Measurements from ENCODE around the gene PLLP.

PLLP gene

GRCh38 chr16:57284209-57284951, at the start of gene PLLP:
TSS of gene PLLP (minus strand) at chr16:57284672. CDS start at chr16:57284540, 132 bp downstream.
- peak; percentile 54 to 59 for ATAC-seq

GRCh38 chr16:57333402-57333801, 48.9 kb upstream of the PLLP start:
- ATAC-seq: no peak

GRCh38 chr16:57331355-57331754, 46.9 kb upstream of the PLLP start:
- ATAC-seq: no peak

GRCh38 chr16:57329718-57330327, 45.4 kb upstream of the PLLP start:
- ATAC-seq: no peak

GRCh38 chr16:57325458-57325857, 41.0 kb upstream of the PLLP start:
- ATAC-seq: no peak

- no peak for ATAC-seq
These were observed 40.3 kb upstream of the PLLP start for GRCh38 chr16:57324749-57325148.

GRCh38 chr16:57319646-57320045, 35.2 kb upstream of the PLLP start:
- no peak for ATAC-seq

- ATAC-seq: no peak
These were observed 33.9 kb upstream of the PLLP start for GRCh38 chr16:57318240-57318970.

GRCh38 chr16:57316390-57317017, 32.0 kb upstream of the PLLP start:
- ATAC-seq: no peak

GRCh38 chr16:57315416-57315815, 30.9 kb upstream of the PLLP start:
- ATAC-seq: no peak

- ATAC-seq: peak; percentile 64 to 68
These were observed 29.8 kb upstream of the PLLP start for GRCh38 chr16:57314161-57314785.

- ATAC-seq: no peak
These were observed 29.0 kb upstream of the PLLP start for GRCh38 chr16:57313509-57313908.

GRCh38 chr16:57310801-57311200, 26.3 kb upstream of the PLLP start:
- no peak for ATAC-seq

GRCh38 chr16:57308041-57308440, 23.6 kb upstream of the PLLP start:
- ATAC-seq: no peak

GRCh38 chr16:57307365-57307764, 22.9 kb upstream of the PLLP start:
- ATAC-seq: no peak

- no peak for ATAC-seq
These were observed 22.3 kb upstream of the PLLP start for GRCh38 chr16:57306676-57307341.

GRCh38 chr16:57305159-57305811, 20.8 kb upstream of the PLLP start:
- ATAC-seq: no peak

GRCh38 chr16:57304169-57305061, 19.9 kb upstream of the PLLP start:
- ATAC-seq: no peak

- no peak for ATAC-seq
These were observed 19.4 kb upstream of the PLLP start for GRCh38 chr16:57303910-57304168.

- ATAC-seq: no peak
These were observed 18.8 kb upstream of the PLLP start for GRCh38 chr16:57303021-57303909.
